IPS-18a (cell line): Measurements from ENCODE around the gene ITCH.
"Not testable (repeated sequence)": the region's sequence is repeated elsewhere in the genome, so short reads cannot be mapped to it uniquely, and the experiment has no call there.

ENCODE experiments used
- H3K27ac ChIP-seq: one replicate; pipeline ENCODE4 v1.5.1; 2013; ENCODE audit warnings: low read length
- H3K27me3 ChIP-seq: one replicate; pipeline ENCODE4 v1.6.1; 2013; ENCODE audit warnings: mild to moderate bottlenecking, low read length; ENCODE audit not compliant: control insufficient read depth, insufficient read depth
- H3K36me3 ChIP-seq: one replicate; pipeline ENCODE4 v1.6.1; 2013; ENCODE audit warnings: low read depth, low read length; ENCODE audit not compliant: control insufficient read depth
- H3K4me1 ChIP-seq: one replicate; pipeline ENCODE4 v1.6.1; 2013; ENCODE audit warnings: low read depth, low read length; ENCODE audit not compliant: control insufficient read depth
- H3K4me3 ChIP-seq: one replicate; pipeline ENCODE4 v1.5.1; 2013; ENCODE audit warnings: low read length
- H3K9ac ChIP-seq: one replicate; pipeline ENCODE4 v1.6.1; 2013; ENCODE audit warnings: mild to moderate bottlenecking, low read length, moderate library complexity
- H3K9me3 ChIP-seq: one replicate; pipeline ENCODE4 v1.6.1; 2013; ENCODE audit warnings: low read depth, low read length; ENCODE audit not compliant: control insufficient read depth

ITCH gene

GRCh38 chr20:34427331-34427730 lies 64.3 kb downstream of the ITCH start:
- peaks cover 33% of the 10 kb centered on the region for H3K36me3 ChIP-seq
- no peaks in the 10 kb centered on the region for H3K27me3 ChIP-seq
- no peak overlapping the region for H3K27ac ChIP-seq
- H3K4me1 ChIP-seq, result no peaks in the 10 kb centered on the region
- H3K9ac ChIP-seq, result no peak overlapping the region
- H3K4me3 ChIP-seq, result no peak overlapping the region
- no peaks in the 10 kb centered on the region for H3K9me3 ChIP-seq

- Histone ChIP-seq H3K4me1 (no peaks in the 10 kb centered on the region), H3K27ac (no peak overlapping the region), H3K9me3 (no peaks in the 10 kb centered on the region), H3K36me3 (peaks cover 33% of the 10 kb centered on the region), H3K4me3 (no peak overlapping the region), H3K27me3 (no peaks in the 10 kb centered on the region), H3K9ac (no peak overlapping the region)
Observed at GRCh38 chr20:34427784-34428183, 64.7 kb downstream of the ITCH start.

- no peak overlapping the region for H3K4me3 ChIP-seq
- H3K27ac ChIP-seq, result no peak overlapping the region
- no peaks in the 10 kb centered on the region for H3K27me3 ChIP-seq
- no peaks in the 10 kb centered on the region for H3K9me3 ChIP-seq
- H3K36me3 ChIP-seq, result peaks cover 13% of the 10 kb centered on the region
- no peaks in the 10 kb centered on the region for H3K4me1 ChIP-seq
- no peak overlapping the region for H3K9ac ChIP-seq
Observed at GRCh38 chr20:34431168-34431567, 68.1 kb downstream of the ITCH start.

GRCh38 chr20:34432663-34433062 lies 69.6 kb downstream of the ITCH start:
- H3K4me1 ChIP-seq, H3K4me3 ChIP-seq, H3K9ac ChIP-seq, H3K9me3 ChIP-seq, H3K27ac ChIP-seq, H3K27me3 ChIP-seq, H3K36me3 ChIP-seq: not testable (repeated sequence)

- Histone ChIP-seq H3K27me3 (no peaks in the 10 kb centered on the region), H3K9me3 (no peaks in the 10 kb centered on the region), H3K36me3 (peaks cover 7% of the 10 kb centered on the region), H3K27ac (no peak overlapping the region), H3K4me1 (no peaks in the 10 kb centered on the region), H3K9ac (no peak overlapping the region), H3K4me3 (no peak overlapping the region)
Observed at GRCh38 chr20:34433391-34433790, 70.3 kb downstream of the ITCH start.

GRCh38 chr20:34435589-34435988 lies 72.5 kb downstream of the ITCH start:
- no peaks in the 10 kb centered on the region for H3K4me1 ChIP-seq
- no peaks in the 10 kb centered on the region for H3K9me3 ChIP-seq
- H3K27ac ChIP-seq, result no peak overlapping the region
- peaks cover 26% of the 10 kb centered on the region for H3K36me3 ChIP-seq
- H3K27me3 ChIP-seq, result no peaks in the 10 kb centered on the region
- no peak overlapping the region for H3K9ac ChIP-seq
- H3K4me3 ChIP-seq, result no peak overlapping the region

- no peaks in the 10 kb centered on the region for H3K27me3 ChIP-seq
- no peaks in the 10 kb centered on the region for H3K4me1 ChIP-seq
- no peak overlapping the region for H3K4me3 ChIP-seq
- no peak overlapping the region for H3K9ac ChIP-seq
- H3K27ac ChIP-seq, result no peak overlapping the region
- peaks cover 40% of the 10 kb centered on the region for H3K36me3 ChIP-seq
- H3K9me3 ChIP-seq, result no peaks in the 10 kb centered on the region
Observed at GRCh38 chr20:34437330-34437986, 74.4 kb downstream of the ITCH start.

GRCh38 chr20:34439168-34439567 lies 76.1 kb downstream of the ITCH start:
- Histone ChIP-seq H3K27me3 (no peaks in the 10 kb centered on the region), H3K36me3 (peaks cover 47% of the 10 kb centered on the region), H3K4me1 (no peaks in the 10 kb centered on the region), H3K27ac (no peak overlapping the region), H3K9ac (no peak overlapping the region), H3K4me3 (no peak overlapping the region), H3K9me3 (no peaks in the 10 kb centered on the region)

- not testable (repeated sequence) for H3K4me3 ChIP-seq, H3K9me3 ChIP-seq, H3K27me3 ChIP-seq, H3K4me1 ChIP-seq, H3K27ac ChIP-seq, H3K9ac ChIP-seq
- peaks cover 70% of the 10 kb centered on the region for H3K36me3 ChIP-seq
Observed at GRCh38 chr20:34441423-34441822, 78.3 kb downstream of the ITCH start.

- peaks cover 81% of the 10 kb centered on the region for H3K36me3 ChIP-seq
- no peak overlapping the region for H3K27ac ChIP-seq
- no peaks in the 10 kb centered on the region for H3K27me3 ChIP-seq
- no peaks in the 10 kb centered on the region for H3K9me3 ChIP-seq
- H3K9ac ChIP-seq, result no peak overlapping the region
- no peaks in the 10 kb centered on the region for H3K4me1 ChIP-seq
- no peak overlapping the region for H3K4me3 ChIP-seq
Observed at GRCh38 chr20:34443546-34443945, 80.5 kb downstream of the ITCH start.

GRCh38 chr20:34445177-34446065 lies 82.3 kb downstream of the ITCH start:
- Histone ChIP-seq H3K27ac (no peak overlapping the region), H3K4me3 (no peak overlapping the region), H3K9ac (no peak overlapping the region), H3K4me1 (no peaks in the 10 kb centered on the region), H3K27me3 (no peaks in the 10 kb centered on the region), H3K36me3 (peaks cover 79% of the 10 kb centered on the region), H3K9me3 (no peaks in the 10 kb centered on the region)

GRCh38 chr20:34448517-34448916 lies 85.4 kb downstream of the ITCH start:
- Histone ChIP-seq H3K27me3 (no peaks in the 10 kb centered on the region), H3K4me1 (no peaks in the 10 kb centered on the region), H3K9ac (no peak overlapping the region), H3K4me3 (no peak overlapping the region), H3K27ac (no peak overlapping the region), H3K36me3 (peaks cover 77% of the 10 kb centered on the region), H3K9me3 (no peaks in the 10 kb centered on the region)
